ENCODE results near the gene SMARCB1. TPM values are rescaled to one million over a fixed set of nuclear protein-coding genes. Genes with fewer than 3 reads are reported as not detected.

SMARCB1 gene
- total RNA-seq, 4 donors from 2014 or later = 33.7 to 61.3 (median 54.7) TPM

DNA sequence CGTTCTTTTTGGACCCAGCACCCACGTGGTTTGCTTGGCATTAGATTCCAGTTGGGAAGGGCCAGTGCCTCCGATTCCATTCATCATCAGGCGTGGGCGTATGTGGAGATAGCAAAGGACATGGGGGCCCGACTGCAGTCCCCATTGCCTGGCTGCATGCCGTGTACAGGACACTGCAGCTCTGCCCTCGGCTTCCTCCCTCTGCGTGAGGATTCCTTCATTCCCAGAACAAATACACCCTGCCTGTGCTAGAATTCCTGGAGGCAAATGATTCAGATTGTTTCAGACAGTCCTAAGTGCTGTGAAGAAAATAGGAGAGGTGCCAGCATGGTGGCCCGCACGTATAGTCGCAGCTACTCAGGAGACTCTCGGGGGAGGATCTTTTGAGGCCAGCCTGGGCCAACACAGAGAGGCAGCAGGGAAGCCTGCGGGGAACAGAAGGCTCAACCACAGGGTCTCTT lies 36.6 kb downstream of the SMARCB1 start:
- 91% methylated on average over 14 of the region's 14 CpGs; no CpG with 5 or more reads in 1 of the 2 donors for WGBS, 2 donors (ENCODE audit: low coverage in 1 of 2)
- TF ChIP-seq POLR2AphosphoS5 (IDR thresholded peaks at IDR 0.05) (no peak), POLR2A (IDR thresholded peaks at IDR 0.05) (no peak), EP300 (IDR thresholded peaks at IDR 0.05; ENCODE audit: low read depth) (no peak)
- TF ChIP-seq, protein P1, sequence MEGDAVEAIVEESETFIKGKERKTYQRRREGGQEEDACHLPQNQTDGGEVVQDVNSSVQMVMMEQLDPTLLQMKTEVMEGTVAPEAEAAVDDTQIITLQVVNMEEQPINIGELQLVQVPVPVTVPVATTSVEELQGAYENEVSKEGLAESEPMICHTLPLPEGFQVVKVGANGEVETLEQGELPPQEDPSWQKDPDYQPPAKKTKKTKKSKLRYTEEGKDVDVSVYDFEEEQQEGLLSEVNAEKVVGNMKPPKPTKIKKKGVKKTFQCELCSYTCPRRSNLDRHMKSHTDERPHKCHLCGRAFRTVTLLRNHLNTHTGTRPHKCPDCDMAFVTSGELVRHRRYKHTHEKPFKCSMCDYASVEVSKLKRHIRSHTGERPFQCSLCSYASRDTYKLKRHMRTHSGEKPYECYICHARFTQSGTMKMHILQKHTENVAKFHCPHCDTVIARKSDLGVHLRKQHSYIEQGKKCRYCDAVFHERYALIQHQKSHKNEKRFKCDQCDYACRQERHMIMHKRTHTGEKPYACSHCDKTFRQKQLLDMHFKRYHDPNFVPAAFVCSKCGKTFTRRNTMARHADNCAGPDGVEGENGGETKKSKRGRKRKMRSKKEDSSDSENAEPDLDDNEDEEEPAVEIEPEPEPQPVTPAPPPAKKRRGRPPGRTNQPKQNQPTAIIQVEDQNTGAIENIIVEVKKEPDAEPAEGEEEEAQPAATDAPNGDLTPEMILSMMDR (IDR thresholded peaks at IDR 0.05) = no peak
- peaks cover 0 to 77% (median 21%) of the 10 kb centered on the region in 4 donors for H3K36me3 ChIP-seq

DNA sequence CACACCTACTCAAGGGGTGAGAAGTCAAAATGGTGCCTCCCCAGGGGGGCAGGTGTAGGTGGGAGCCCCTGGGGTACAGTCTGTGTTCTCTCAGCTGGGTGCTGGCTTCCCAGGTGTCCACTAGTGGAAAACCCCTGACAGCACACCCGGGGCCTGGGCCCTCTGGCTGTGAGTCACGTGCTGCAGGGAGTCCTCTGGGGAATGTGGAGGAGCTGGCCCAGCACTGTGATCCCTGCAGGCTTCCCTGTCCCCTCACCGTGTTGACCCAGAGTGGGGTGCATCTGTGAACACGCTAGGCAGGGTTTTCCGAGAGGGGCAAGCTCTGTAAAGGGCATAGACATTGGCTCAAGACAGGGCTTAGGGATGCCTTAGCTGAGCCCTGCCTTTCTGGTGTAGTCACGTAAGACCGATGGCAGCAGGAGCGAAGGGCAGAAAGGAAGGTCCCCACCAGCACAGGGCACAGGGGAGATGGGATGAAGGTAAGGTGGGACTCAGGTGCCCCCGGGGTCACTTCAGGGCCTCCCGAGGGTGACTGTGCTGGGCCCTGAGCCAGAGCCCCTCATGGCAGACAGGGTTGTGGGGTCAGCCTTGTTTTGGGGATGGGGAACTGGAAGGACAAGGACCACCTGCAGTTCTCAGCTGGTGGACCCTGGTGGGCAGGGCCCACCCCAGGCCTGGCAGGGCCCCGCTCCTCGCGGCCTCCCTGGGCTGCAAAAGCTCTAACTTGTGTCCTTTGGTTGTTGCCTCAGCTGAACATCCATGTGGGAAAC lies 37.9 kb downstream of the SMARCB1 start:
- H3K36me3 ChIP-seq = peaks cover 0 to 70% (median 16%) of the 10 kb centered on the region in 4 donors
- DNase-seq = no peak
- intact Hi-C loops (cut with DNase I; ENCODE audit: low total_unique reads) = no loop called here
- peaks cover 0 to 2% (median 0%) of the 10 kb centered on the region in 4 donors for H3K4me1 ChIP-seq
- 90% methylated on average over 11 of the region's 13 CpGs; no CpG with 5 or more reads in 1 of the 2 donors for WGBS, 2 donors (ENCODE audit: low coverage in 1 of 2)
- TF ChIP-seq, protein P1 (IDR thresholded peaks at IDR 0.05) = no peak
- TF ChIP-seq EP300 (IDR thresholded peaks at IDR 0.05; ENCODE audit: low read depth) = no peak
- no peak for TF ChIP-seq POLR2AphosphoS5 (IDR thresholded peaks at IDR 0.05)
- TF ChIP-seq POLR2A (IDR thresholded peaks at IDR 0.05) = no peak
- no peak overlapping the region for H3K27ac ChIP-seq
- H3K27me3 ChIP-seq = no peaks in the 10 kb centered on the region
- no peak overlapping the region for H3K4me3 ChIP-seq
- in situ Hi-C loops (cut with MboI; ENCODE audit: low pct_ligation_motif_present in 1 of 4, low pct_unique_long_range_greater_than_20kb in 1 of 4, low sequenced_read_pairs in 3 of 4) = loop anchor here in 1 of 4 donors (25.0 kb wide), 1 partner anchor 287 kb away; no protein-coding TSS in a partner anchor
- H3K9me3 ChIP-seq = no peaks in the 10 kb centered on the region

More for the DNA sequence above, 36.6 kb downstream of the SMARCB1 start:
- Histone ChIP-seq H3K9me3 (no peaks in the 10 kb centered on the region), H3K27ac (no peak overlapping the region), H3K27me3 (no peaks in the 10 kb centered on the region), H3K4me1 (peaks cover 0 to 2% (median 0%) of the 10 kb centered on the region in 4 donors), H3K4me3 (no peak overlapping the region)
- in situ Hi-C loops (cut with MboI; ENCODE audit: low pct_ligation_motif_present in 1 of 4, low pct_unique_long_range_greater_than_20kb in 1 of 4, low sequenced_read_pairs in 3 of 4) (no loop called here), intact Hi-C loops (cut with DNase I; ENCODE audit: low total_unique reads) (no loop called here)
- DNase-seq = no peak

DNA sequence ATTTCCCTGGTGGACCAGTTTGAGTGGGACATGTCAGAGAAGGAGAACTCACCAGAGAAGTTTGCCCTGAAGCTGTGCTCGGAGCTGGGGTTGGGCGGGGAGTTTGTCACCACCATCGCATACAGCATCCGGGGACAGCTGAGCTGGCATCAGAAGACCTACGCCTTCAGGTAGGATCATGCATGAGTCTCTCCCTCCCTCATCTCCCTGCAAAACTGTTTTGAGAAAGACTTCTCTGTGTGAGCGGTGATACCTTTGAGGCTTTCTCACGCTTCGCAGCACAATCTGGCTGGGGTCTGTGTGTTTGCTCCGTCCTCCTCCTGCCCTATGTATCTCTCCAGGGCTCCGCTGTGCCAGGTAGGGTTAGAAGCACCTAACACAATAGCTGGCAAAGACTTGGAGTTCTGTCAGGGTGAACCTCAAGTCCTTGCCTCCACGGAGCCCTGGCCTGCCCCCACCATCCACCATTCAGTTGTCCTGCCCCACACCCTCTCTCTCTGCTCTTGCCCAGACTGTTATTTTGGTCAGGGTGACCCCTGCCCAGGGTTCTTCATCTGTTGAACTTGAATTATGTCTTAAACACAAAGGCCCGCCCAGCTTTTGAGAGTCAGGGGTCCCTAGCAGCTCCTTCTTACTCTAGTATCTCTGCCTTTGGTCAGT lies 38.6 kb downstream of the SMARCB1 start:
- DNase-seq = no peak
- Histone ChIP-seq H3K27ac (no peak overlapping the region), H3K36me3 (peaks cover 0 to 67% (median 19%) of the 10 kb centered on the region in 4 donors), H3K4me3 (no peak overlapping the region), H3K9me3 (no peaks in the 10 kb centered on the region), H3K27me3 (no peaks in the 10 kb centered on the region), H3K4me1 (peaks cover 0 to 2% (median 0%) of the 10 kb centered on the region in 4 donors)
- TF ChIP-seq POLR2A (IDR thresholded peaks at IDR 0.05) = no peak
- TF ChIP-seq, protein P1 (IDR thresholded peaks at IDR 0.05) = no peak
- TF ChIP-seq POLR2AphosphoS5 (IDR thresholded peaks at IDR 0.05) = no peak
- TF ChIP-seq EP300 (IDR thresholded peaks at IDR 0.05; ENCODE audit: low read depth) = no peak
- intact Hi-C loops (cut with DNase I; ENCODE audit: low total_unique reads) = no loop called here
- in situ Hi-C loops (cut with MboI; ENCODE audit: low pct_ligation_motif_present in 1 of 4, low pct_unique_long_range_greater_than_20kb in 1 of 4, low sequenced_read_pairs in 3 of 4) = loop anchor here in 1 of 4 donors (25.0 kb wide), 1 partner anchor 288 kb away; no protein-coding TSS in a partner anchor
- WGBS, 2 donors (ENCODE audit: low coverage in 1 of 2) = 95% methylated on average over 12 of the region's 12 CpGs; no CpG with 5 or more reads in 1 of the 2 donors

All from transverse colon (tissue), 4 donors.